ENCODE data around the gene BBS12.

Gene BBS12

GRCh38 chr4:122705009-122705408 is 27.5 kb upstream of the BBS12 start:
- TF ChIP-seq GATA1 (IDR thresholded peaks at IDR 0.05; ENCODE audit: low read depth, low read length): no peak
- TF ChIP-seq POLR2A (IDR thresholded peaks at IDR 0.05; ENCODE audit: low read length): no peak
- no peak for DNase-seq

GRCh38 chr4:122705547-122706117 is 26.9 kb upstream of the BBS12 start:
- TF ChIP-seq POLR2A (IDR thresholded peaks at IDR 0.05; ENCODE audit: low read length) (no peak), GATA1 (IDR thresholded peaks at IDR 0.05; ENCODE audit: low read depth, low read length) (no peak)

GRCh38 chr4:122706511-122706910 is 26.0 kb upstream of the BBS12 start:
- no peak for TF ChIP-seq POLR2A (IDR thresholded peaks at IDR 0.05; ENCODE audit: low read length)
- TF ChIP-seq GATA1 (IDR thresholded peaks at IDR 0.05; ENCODE audit: low read depth, low read length): no peak
- DNase-seq: no peak

More at GRCh38 chr4:122705547-122706117, 26.9 kb upstream of the BBS12 start:
- no peak for DNase-seq

GRCh38 chr4:122707497-122707896 is 25.0 kb upstream of the BBS12 start:
- TF ChIP-seq POLR2A (IDR thresholded peaks at IDR 0.05; ENCODE audit: low read length): no peak
- TF ChIP-seq GATA1 (IDR thresholded peaks at IDR 0.05; ENCODE audit: low read depth, low read length): no peak
- no peak for DNase-seq

GRCh38 chr4:122709236-122709635 is 23.3 kb upstream of the BBS12 start:
- TF ChIP-seq GATA1 (IDR thresholded peaks at IDR 0.05; ENCODE audit: low read depth, low read length): no peak

GRCh38 chr4:122710434-122711308 is 21.8 kb upstream of the BBS12 start:
- DNase-seq: no peak
- TF ChIP-seq POLR2A (IDR thresholded peaks at IDR 0.05; ENCODE audit: low read length): no peak
- TF ChIP-seq GATA1 (IDR thresholded peaks at IDR 0.05; ENCODE audit: low read depth, low read length): no peak

More at GRCh38 chr4:122709236-122709635, 23.3 kb upstream of the BBS12 start:
- DNase-seq: no peak

GRCh38 chr4:122711919-122712318 is 20.6 kb upstream of the BBS12 start:
- TF ChIP-seq POLR2A (IDR thresholded peaks at IDR 0.05; ENCODE audit: low read length) (no peak), GATA1 (IDR thresholded peaks at IDR 0.05; ENCODE audit: low read depth, low read length) (no peak)

GRCh38 chr4:122712782-122713181 is 19.7 kb upstream of the BBS12 start:
- no peak for DNase-seq
- TF ChIP-seq POLR2A (IDR thresholded peaks at IDR 0.05; ENCODE audit: low read length) (no peak), GATA1 (IDR thresholded peaks at IDR 0.05; ENCODE audit: low read depth, low read length) (no peak)

More at GRCh38 chr4:122711919-122712318, 20.6 kb upstream of the BBS12 start:
- no peak for DNase-seq

GRCh38 chr4:122715221-122715620 is 17.3 kb upstream of the BBS12 start:
- TF ChIP-seq GATA1 (IDR thresholded peaks at IDR 0.05; ENCODE audit: low read depth, low read length) (no peak), POLR2A (IDR thresholded peaks at IDR 0.05; ENCODE audit: low read length) (no peak)
- DNase-seq: peak in 1 of 2 experiments; percentile 4

GRCh38 chr4:122716825-122717448 is 15.6 kb upstream of the BBS12 start:
- DNase-seq: peak; percentile 65 to 79
- TF ChIP-seq POLR2A (IDR thresholded peaks at IDR 0.05; ENCODE audit: low read length): no peak
- no peak for TF ChIP-seq GATA1 (IDR thresholded peaks at IDR 0.05; ENCODE audit: low read depth, low read length)

GRCh38 chr4:122718281-122718680 is 14.2 kb upstream of the BBS12 start:
- DNase-seq: no peak
- TF ChIP-seq GATA1 (IDR thresholded peaks at IDR 0.05; ENCODE audit: low read depth, low read length) (no peak), POLR2A (IDR thresholded peaks at IDR 0.05; ENCODE audit: low read length) (no peak)

- TF ChIP-seq POLR2A (IDR thresholded peaks at IDR 0.05; ENCODE audit: low read length) (no peak), GATA1 (IDR thresholded peaks at IDR 0.05; ENCODE audit: low read depth, low read length) (no peak)
- DNase-seq: no peak
These were observed 10.2 kb upstream of the BBS12 start for GRCh38 chr4:122722256-122722655.

- TF ChIP-seq GATA1 (IDR thresholded peaks at IDR 0.05; ENCODE audit: low read depth, low read length) (no peak), POLR2A (IDR thresholded peaks at IDR 0.05; ENCODE audit: low read length) (no peak)
- DNase-seq: no peak
These were observed 3.6 kb upstream of the BBS12 start for GRCh38 chr4:122728856-122729255.

GRCh38 chr4:122731676-122732075 is 828 bp upstream of the BBS12 start:
- TF ChIP-seq POLR2A (IDR thresholded peaks at IDR 0.05; ENCODE audit: low read length): no peak
- TF ChIP-seq GATA1 (IDR thresholded peaks at IDR 0.05; ENCODE audit: low read depth, low read length): no peak
- DNase-seq: peak in 1 of 2 experiments; percentile 32
